ENCODE data around the gene PBX1. TPM values are rescaled to one million over a fixed set of nuclear protein-coding genes. Genes with fewer than 3 reads are reported as not detected.

The PBX1 gene
- total RNA-seq, 1 donor from 2014 or later = 44.2 TPM

GRCh38 chr1:164867590-164867989 lies 308.6 kb downstream of the PBX1 start:
- no peak for TF ChIP-seq CTCF (IDR thresholded peaks at IDR 0.05; ENCODE audit: unreplicated experiment)
- Mint-ChIP-seq H3K27ac (ENCODE audit: unreplicated experiment) (no peak overlapping the region), H3K9me3 (ENCODE audit: unreplicated experiment) (no peaks in the 10 kb centered on the region), H3K4me1 (ENCODE audit: unreplicated experiment) (no peaks in the 10 kb centered on the region), H3K36me3 (ENCODE audit: low read depth, unreplicated experiment) (no peaks in the 10 kb centered on the region), H3K4me3 (ENCODE audit: unreplicated experiment) (no peak overlapping the region), H3K27me3 (ENCODE audit: unreplicated experiment) (no peaks in the 10 kb centered on the region)
- no peak for DNase-seq (ENCODE audit: low spot score)

- no peaks in the 10 kb centered on the region for H3K9me3 Mint-ChIP-seq (ENCODE audit: unreplicated experiment)
- H3K27me3 Mint-ChIP-seq (ENCODE audit: unreplicated experiment) = no peaks in the 10 kb centered on the region
- H3K4me1 Mint-ChIP-seq (ENCODE audit: unreplicated experiment) = no peaks in the 10 kb centered on the region
- H3K4me3 Mint-ChIP-seq (ENCODE audit: unreplicated experiment) = no peak overlapping the region
- DNase-seq (ENCODE audit: low spot score) = no peak
- TF ChIP-seq CTCF (IDR thresholded peaks at IDR 0.05; ENCODE audit: unreplicated experiment) = no peak
- H3K27ac Mint-ChIP-seq (ENCODE audit: unreplicated experiment) = no peak overlapping the region
- H3K36me3 Mint-ChIP-seq (ENCODE audit: low read depth, unreplicated experiment) = no peaks in the 10 kb centered on the region
Measured at GRCh38 chr1:164868990-164869389, 310.0 kb downstream of the PBX1 start.

- no peak for TF ChIP-seq CTCF (IDR thresholded peaks at IDR 0.05; ENCODE audit: unreplicated experiment)
- Mint-ChIP-seq H3K9me3 (ENCODE audit: unreplicated experiment) (no peaks in the 10 kb centered on the region), H3K27me3 (ENCODE audit: unreplicated experiment) (no peaks in the 10 kb centered on the region), H3K27ac (ENCODE audit: unreplicated experiment) (no peak overlapping the region), H3K4me3 (ENCODE audit: unreplicated experiment) (no peak overlapping the region), H3K36me3 (ENCODE audit: low read depth, unreplicated experiment) (no peaks in the 10 kb centered on the region), H3K4me1 (ENCODE audit: unreplicated experiment) (no peaks in the 10 kb centered on the region)
- no peak for DNase-seq (ENCODE audit: low spot score)
Measured at GRCh38 chr1:164875518-164875917, 316.5 kb downstream of the PBX1 start.

GRCh38 chr1:164876398-164877116 lies 317.6 kb downstream of the PBX1 start:
- no peak for TF ChIP-seq CTCF (IDR thresholded peaks at IDR 0.05; ENCODE audit: unreplicated experiment)
- Mint-ChIP-seq H3K36me3 (ENCODE audit: low read depth, unreplicated experiment) (no peaks in the 10 kb centered on the region), H3K4me1 (ENCODE audit: unreplicated experiment) (no peaks in the 10 kb centered on the region), H3K4me3 (ENCODE audit: unreplicated experiment) (no peak overlapping the region), H3K9me3 (ENCODE audit: unreplicated experiment) (no peaks in the 10 kb centered on the region), H3K27ac (ENCODE audit: unreplicated experiment) (no peak overlapping the region), H3K27me3 (ENCODE audit: unreplicated experiment) (no peaks in the 10 kb centered on the region)
- no peak for DNase-seq (ENCODE audit: low spot score)

GRCh38 chr1:164880199-164880598 lies 321.2 kb downstream of the PBX1 start:
- Mint-ChIP-seq H3K4me3 (ENCODE audit: unreplicated experiment) (no peak overlapping the region), H3K4me1 (ENCODE audit: unreplicated experiment) (no peaks in the 10 kb centered on the region), H3K9me3 (ENCODE audit: unreplicated experiment) (no peaks in the 10 kb centered on the region), H3K36me3 (ENCODE audit: low read depth, unreplicated experiment) (no peaks in the 10 kb centered on the region), H3K27me3 (ENCODE audit: unreplicated experiment) (no peaks in the 10 kb centered on the region), H3K27ac (ENCODE audit: unreplicated experiment) (no peak overlapping the region)
- no peak for TF ChIP-seq CTCF (IDR thresholded peaks at IDR 0.05; ENCODE audit: unreplicated experiment)
- DNase-seq (ENCODE audit: low spot score) = no peak
